NCI-H345 treated with DMSO at 0.1 percent for 48 hours (cell line): ENCODE measurements around the gene BHLHA9.
"Not testable (repeated sequence)": the region's sequence is repeated elsewhere in the genome, so short reads cannot be mapped to it uniquely, and the experiment has no call there.

Source experiments
- DNase-seq: peaks from one replicate; lab custom pipeline; 2025; ENCODE audit not compliant: unreplicated experiment; lab: John Stamatoyannopoulos, UW

Gene BHLHA9

DNA sequence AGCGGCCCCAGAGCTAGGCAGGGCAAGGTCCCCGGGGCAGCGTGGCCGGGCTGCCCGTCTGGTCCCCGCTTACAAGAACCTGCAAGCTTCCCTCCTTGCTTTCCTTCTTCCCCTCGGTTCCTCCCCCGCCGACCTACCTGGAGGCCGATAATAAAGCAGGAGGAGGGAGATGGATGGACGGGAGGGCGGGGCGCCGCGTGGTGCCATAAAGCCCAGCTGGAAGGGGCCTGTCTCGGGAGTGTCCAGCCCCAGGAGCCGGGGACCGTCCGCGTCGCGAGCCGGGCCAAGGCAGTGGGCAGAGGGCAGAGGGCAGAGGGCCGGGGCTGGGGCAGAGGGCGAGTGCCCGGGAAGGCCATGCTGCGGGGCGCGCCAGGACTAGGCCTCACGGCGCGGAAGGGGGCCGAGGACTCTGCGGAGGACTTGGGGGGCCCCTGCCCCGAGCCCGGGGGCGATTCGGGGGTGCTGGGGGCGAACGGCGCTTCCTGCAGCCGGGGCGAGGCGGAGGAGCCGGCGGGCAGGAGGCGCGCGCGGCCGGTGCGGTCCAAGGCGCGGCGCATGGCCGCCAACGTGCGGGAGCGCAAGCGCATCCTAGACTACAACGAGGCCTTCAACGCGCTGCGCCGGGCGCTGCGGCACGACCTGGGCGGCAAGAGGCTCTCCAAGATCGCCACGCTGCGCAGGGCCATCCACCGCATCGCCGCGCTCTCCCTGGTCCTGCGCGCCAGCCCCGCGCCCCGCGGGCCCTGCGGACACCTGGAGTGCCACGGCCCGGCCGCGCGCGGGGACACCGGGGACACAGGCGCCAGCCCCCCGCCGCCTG is at the start of gene BHLHA9:
TSS of gene BHLHA9 (plus strand) at position 235 of the 820 bp plus-strand sequence. CDS start at position 355, 120 bp downstream.
- no peak for DNase-seq

DNA sequence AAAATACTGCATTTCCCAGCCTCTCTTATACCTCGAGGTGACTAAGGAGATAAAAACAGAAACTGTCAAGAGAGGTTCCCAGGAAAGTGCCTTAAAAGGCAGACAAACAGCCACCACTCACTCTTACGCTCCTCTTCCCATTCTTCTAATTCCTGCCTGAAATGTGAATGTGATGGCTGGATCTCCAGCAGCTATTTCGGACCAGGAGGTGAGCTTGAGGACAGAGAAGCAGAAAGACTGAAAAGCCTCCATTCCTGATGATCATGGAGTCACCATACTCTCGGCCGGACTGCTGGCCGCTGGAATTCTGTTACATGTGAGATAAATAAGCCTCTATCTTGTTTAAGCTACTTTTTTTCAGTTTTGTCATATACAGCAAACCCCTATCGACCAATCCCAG is 49.0 kb upstream of the BHLHA9 start:
- DNase-seq: no peak

DNA sequence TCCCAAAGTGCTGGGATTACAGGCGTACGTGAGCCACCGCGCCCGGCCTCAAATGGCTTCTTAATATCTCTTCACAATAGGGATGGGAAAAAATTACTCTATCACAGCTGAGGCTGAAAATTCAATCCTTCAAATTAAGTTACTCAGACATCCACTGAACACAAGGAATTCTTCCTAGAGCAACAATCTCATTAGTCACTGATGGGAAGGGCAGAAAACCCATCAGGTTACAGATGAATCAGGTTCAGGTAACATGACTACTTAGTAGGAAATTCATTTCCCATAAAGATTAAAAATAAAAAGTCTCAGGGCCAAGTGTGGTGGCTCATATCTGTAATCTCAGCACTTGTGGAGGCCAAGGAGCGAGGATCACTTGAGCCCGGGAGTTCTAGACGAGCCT is 47.9 kb upstream of the BHLHA9 start:
- no peak for DNase-seq

DNA sequence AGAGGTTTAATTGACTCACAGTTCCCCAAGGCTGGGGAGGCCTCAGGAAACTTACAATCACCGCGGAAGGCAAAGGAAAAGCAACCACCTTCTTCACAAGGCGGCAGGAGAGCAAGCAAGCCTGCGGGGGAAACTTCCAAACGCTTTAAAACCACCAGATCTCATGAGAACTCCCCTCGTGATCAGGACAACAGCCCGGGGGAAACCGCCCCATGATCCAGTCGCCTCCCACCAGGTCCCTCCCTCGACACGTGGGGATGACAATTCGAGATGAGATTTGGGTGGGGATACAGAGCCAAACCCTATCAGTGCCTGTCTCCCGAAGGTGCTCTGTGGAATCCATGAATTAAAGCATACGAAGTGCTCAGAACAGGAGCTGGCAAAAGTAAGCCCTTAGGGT is 46.6 kb upstream of the BHLHA9 start:
- DNase-seq: no peak

GRCh38 chr17:1224330-1224729 is 45.9 kb upstream of the BHLHA9 start:
- no peak for DNase-seq

DNA sequence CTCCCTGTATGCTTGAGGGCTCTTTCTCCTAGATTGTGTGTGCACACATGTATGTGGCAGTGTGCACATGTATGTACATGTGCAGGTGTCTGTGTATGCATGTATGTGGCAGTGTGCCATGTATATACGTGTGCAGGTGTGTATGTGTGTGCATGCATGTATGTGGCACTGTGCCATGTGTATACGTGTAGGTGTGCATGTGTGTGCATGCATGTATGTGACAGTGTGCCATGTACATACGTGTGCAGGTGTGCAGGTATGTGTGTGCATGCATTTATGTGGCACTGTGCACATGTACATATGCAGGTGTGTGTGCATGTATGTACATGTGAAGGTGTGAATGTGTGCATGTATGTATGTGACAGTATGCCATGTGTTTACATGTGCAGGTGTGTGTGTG is 43.9 kb upstream of the BHLHA9 start:
- DNase-seq: no peak

GRCh38 chr17:1227365-1227764 is 42.9 kb upstream of the BHLHA9 start:
- DNase-seq: no peak

DNA sequence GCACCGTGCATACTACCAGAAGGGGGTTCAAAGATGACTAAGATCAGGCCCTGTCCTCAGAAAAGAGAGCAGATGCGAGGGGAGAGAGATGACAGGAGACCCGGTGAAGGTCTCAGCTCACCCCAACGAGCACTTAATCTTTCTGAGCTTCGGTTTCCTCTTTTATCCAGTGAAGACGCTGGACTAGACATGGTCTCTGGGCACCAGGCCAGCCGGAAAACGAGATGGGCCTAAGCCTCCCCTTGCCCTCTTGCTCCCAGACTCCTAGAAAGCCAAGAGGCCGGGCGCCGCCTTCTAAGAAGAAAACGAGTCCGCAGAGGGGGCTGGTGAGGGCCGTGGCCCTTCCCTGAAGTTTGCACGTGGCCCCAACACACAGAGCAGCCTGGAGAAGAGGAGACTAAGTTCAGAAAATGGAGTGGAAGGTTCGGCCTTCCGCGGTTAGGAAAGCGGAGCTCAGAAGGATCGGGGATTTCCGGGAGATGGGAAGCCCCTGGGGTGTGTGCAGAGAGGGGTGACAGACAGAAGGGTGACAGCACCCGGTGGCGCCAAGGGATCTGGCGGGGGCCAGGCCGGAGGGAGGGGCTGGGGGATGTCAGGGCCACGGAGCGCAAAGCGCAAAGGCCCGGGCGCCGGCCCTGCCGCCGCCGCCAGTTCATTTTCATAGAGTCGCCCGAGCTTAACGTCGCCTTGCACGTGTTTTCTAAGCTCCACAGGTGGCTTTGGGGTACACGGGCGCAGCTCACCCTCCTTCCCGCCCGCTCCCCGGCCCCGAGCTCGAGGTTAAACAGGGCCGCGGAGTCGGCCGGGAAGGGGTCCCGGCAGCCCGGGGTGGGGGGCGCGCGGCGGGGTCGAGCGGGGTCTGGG is 42.1 kb upstream of the BHLHA9 start:
- no peak for DNase-seq

DNA sequence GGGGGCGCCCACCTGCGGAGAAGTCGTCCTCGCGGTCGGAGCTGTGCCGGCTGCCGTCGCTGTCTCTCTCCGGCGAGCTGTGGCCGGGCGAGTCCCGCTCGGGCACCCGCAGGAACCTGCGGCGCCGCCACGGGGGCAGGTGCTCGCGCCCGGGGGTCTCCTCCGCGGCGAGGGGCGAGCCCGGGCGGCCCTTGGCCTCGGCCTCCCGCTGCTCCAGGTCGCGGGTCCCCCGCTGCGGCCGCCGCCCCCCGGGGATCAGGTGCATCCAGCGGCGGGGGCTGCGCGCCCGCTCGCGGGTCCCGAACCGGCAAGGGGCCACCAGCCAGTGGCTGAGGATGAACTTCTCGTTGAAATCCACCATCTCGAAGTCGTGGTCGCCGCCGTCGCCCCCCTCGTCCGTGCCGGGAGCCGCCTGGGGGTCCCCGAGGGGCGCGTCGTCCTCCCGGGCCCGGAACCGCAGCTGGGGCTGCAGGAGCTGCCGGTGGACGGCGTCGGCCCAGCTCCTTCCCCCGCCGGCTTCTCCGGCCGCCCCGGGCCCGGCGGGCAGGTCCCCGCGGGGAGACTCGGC is 41.4 kb upstream of the BHLHA9 start:
- DNase-seq: no peak

DNA sequence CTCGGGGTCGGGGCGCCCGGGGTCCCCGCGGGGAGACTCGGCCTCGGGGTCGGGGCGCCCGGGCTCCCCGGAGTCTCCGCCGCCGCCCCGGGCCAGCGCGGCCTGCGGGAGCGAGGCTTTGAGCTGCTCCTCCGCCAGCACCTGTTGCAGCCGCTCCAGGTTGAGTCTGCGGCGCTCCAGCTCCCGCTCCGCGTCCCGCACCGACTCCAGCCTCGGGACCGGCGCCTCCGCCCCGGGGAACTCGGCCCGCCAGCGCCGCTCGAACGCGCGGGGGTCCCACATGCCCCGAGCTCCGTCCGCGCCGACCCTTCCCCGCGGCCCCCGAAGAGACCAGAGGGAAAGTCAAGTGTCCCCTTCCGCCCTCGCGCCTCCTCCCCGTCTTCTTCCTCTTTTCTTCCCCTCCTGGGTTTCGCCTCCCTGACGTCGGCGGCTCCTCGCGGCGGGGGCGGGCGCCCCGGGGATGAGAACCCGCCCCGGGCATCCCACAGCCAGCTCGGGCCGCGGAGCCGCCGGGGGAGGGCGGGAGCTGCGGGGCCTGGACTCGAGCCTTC is 40.8 kb upstream of the BHLHA9 start:
- DNase-seq: no peak

- no peak for DNase-seq
Measured at GRCh38 chr17:1229900-1230501, 40.2 kb upstream of the BHLHA9 start.

- DNase-seq: no peak
Measured at GRCh38 chr17:1231456-1231855, 38.8 kb upstream of the BHLHA9 start.

DNA sequence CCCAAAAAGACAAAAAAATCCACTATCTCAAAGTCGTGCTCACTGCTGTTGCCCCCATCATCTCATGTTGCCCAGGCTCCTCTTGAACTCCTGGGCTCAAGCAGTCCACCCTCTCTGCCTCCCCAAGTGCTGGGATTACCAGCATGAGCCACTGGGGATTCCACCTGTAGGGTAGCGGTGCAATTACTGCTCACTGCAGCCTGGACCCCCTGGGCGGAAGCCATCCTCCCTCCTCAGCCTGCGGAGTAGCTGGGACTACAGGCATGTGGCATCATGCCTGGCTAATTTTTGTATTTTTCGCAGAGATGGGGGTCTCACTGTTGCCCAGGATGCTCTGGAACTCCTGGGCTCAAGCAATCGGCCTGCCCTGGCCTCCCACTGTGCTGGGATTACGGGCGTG is 37.9 kb upstream of the BHLHA9 start:
- no peak for DNase-seq

DNA sequence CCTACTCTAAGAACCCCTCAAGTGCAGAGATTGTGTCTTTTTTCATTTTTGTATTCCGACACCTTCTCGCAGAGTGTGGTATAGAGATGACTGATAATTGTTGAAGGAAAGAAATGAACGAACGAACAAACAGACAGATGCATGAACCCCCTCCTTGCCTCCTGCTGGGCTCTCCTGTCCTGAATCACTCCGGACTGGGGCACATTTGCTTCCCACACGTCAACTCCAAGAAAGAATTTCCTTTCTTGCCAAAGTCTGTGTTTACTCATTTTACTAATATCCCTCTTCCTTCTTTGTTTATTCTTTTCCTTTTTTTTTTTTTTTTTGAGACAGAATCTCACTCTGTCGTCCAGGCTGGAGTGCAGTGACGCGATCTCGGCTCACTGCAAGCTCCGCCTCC is 37.5 kb upstream of the BHLHA9 start:
- DNase-seq: no peak

GRCh38 chr17:1234455-1234854 is 35.8 kb upstream of the BHLHA9 start:
- DNase-seq: no peak

DNA sequence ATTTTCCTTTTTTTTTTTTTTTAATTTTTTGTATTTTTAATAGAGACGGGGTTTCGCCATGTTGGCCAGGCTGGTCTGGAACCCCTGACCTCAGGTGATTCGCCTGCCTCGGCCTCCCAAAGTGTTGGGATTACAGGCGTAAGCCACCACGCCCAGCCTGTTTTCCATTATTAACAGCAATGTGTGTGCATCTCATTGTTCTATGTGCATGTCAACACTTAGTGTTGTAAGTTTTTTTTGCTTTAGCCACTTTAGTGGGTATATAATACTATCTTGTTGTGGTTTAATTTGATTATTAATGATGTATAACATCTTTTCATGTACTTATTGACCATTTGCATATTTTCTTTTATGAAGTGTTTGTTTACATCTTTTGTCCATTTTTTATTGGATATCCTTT is 32.8 kb upstream of the BHLHA9 start:
- no peak for DNase-seq

GRCh38 chr17:1239210-1239609 is 31.0 kb upstream of the BHLHA9 start:
- no peak for DNase-seq

DNA sequence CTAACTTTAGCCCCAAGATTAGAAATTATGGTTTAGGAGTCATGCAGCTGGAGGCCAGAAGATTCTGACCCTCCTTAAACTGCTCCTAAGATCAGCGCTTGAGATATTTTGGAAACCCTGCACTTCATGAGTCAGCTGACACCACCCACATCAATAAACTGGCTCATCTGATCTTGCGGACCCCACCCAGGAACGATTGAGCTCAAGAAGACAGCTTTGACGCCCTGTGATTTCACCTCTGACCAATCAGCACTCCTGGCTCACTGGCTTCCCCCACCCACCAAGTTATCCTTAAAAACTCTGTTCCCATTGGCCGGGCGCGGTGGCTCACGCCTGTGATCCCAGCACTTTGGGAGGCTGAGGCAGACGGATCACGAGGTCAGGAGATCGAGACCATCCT is 29.8 kb upstream of the BHLHA9 start:
- not testable (repeated sequence) for DNase-seq

GRCh38 chr17:1241929-1242328 is 28.3 kb upstream of the BHLHA9 start:
- no peak for DNase-seq

DNA sequence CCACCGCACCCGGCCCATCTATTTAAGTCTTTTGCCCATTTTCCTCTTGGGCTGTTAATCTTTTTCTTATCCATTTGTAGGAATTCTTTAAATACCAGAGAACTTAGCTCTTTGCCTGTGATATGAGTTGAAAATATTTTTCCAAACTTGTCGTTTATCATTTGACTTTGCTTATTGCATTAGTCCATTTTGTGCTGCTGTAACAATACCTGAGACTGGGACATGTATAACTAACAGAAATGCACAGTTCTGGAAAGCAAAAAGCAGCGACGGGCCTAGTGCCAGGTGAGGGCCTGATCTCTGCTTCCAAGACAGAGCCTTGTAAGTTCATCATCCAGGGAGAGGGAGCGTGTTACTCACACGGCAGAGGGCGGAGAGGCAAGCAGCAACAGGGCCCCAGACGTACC is 25.6 kb upstream of the BHLHA9 start:
- no peak for DNase-seq
